Measurements from ENCODE around the gene SPACA7.

The SPACA7 gene, protein sequence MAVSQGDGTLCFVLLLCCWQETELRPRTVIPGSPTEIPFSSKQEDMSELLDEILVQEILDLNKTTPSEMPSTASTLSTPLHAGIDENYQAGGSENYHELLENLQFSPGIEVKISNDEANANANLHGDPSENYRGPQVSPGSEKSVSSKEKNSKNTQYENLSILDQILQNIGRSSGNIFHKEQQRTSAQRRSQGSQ

DNA sequence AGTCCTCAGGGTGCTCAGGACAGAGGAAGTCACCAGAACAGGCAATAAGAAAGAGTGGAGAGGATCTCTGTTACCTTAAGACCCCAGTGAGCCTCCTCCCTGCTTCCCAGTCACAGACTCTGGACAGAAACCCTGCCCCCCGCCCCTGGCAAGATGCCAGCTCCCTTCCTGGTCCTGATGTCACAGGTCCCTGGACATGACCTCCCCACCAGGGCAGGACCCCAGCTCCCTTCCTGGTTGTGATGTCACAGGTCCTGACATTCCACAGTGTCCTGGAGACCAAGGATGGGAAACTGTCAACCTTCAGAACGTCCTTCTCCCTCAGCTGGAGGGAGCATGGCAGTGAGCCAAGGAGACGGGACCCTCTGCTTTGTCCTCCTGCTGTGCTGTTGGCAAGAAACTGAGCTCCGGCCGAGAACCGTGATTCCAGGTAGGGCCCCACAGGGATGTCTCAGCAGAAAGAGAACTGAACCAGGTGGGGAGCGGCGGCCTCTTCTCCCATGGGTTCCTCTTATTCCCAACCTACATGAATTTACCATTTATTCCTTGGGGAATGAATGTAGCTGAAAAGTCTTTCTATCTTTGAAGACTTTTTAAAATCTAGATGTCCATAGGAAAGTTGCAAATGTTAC lies at the start of gene SPACA7:
Gene SPACA7, plus strand, starts transcription at position 306 of the 632 bp plus-strand sequence. Its CDS starts 31 bp downstream, at position 337.
- Mint-ChIP-seq H3K36me3 (peaks cover 2% of the 10 kb centered on the region), H3K4me1 (no peaks in the 10 kb centered on the region), H3K27ac (no peak within 1 kb of the TSS), H3K4me3 (no peak within 1 kb of the TSS), H3K9me3 (peaks cover 3% of the 10 kb centered on the region), H3K27me3 (peaks cover 9% of the 10 kb centered on the region)
- no peak for DNase-seq (ENCODE audit: low spot score in 2 of 2)
- no peak for ATAC-seq (ENCODE audit: low read depth)

DNA sequence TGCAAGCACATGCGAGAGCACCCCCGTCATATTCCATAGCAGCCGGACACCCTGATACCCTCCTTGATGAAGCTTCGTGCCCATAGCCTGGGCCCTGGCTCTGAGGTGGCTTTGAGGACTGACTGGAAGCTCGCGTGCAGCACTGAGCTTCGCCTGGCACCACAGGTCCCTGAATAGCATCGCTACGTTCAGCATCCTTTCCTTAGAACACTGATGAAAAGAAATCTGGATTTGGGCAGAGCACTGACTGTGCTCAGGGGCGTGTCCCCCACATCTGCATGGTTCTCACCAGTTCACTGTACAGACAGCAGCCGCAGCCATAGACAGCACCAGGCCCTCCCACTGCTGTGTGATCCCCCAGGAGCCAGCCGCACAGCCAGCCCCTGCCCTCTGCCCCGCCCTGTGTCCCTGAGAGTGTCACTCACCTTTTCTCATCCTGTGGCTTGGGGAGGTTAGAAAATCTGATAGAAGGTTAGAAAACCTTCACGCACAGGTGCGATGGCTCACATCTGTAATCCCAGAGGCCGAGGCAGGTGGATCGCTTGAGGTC lies 49.3 kb upstream of the SPACA7 start:
- no peak overlapping the region for H3K4me3 Mint-ChIP-seq
- H3K9me3 Mint-ChIP-seq, result peaks cover 5% of the 10 kb centered on the region
- no peak overlapping the region for H3K27ac Mint-ChIP-seq
- DNase-seq (ENCODE audit: low spot score in 2 of 2) (no peak), ATAC-seq (ENCODE audit: low read depth) (no peak)
- H3K4me1 Mint-ChIP-seq, result no peaks in the 10 kb centered on the region
- H3K36me3 Mint-ChIP-seq, result peaks cover 1% of the 10 kb centered on the region
- H3K27me3 Mint-ChIP-seq, result peaks cover 8% of the 10 kb centered on the region

DNA sequence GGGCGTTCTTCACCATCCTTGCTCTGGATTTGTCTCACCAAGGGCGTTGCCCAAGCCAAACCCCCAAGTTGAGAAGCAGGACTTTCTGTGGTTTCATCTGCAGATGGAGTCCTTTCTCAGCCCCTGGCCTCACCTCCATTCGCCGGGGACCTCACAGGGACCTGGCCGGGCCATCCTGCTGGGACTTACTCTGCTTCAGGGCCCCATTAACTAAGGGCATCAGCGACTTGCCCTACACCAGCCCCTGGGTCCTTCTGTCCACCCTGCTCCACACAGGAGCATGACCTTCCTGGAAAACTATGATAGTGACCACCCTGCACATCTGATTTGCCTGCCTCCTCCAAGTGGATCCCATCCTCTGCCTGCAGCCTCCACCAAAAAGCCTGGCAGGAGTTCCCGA lies 47.2 kb upstream of the SPACA7 start:
- H3K27ac Mint-ChIP-seq, result no peak overlapping the region
- ATAC-seq (ENCODE audit: low read depth) (no peak), DNase-seq (ENCODE audit: low spot score in 2 of 2) (no peak)
- H3K4me3 Mint-ChIP-seq, result no peak overlapping the region
- peaks cover 1% of the 10 kb centered on the region for H3K36me3 Mint-ChIP-seq
- peaks cover 5% of the 10 kb centered on the region for H3K9me3 Mint-ChIP-seq
- H3K27me3 Mint-ChIP-seq, result peaks cover 13% of the 10 kb centered on the region
- H3K4me1 Mint-ChIP-seq, result no peaks in the 10 kb centered on the region

DNA sequence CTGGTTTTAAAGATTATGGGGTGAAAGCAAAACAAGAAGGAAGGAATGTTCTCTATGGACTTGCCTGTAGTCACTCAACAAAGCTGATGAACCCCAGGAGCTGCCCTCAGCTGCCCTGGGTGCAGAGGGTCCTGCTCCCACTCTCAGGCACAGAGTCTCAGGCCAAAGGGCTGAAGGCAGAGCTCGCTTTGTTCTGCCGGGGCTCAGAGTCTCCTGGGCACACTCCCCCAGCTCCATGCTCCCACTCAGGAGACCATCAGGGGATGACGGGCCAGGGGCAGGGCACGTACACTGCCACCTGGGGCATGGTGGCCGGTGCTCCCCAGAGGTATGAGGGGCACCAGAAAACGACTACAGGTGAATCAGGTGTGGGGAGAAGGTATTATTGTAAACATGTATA lies 46.8 kb upstream of the SPACA7 start:
- ATAC-seq (ENCODE audit: low read depth), result no peak
- Mint-ChIP-seq H3K27me3 (peaks cover 13% of the 10 kb centered on the region), H3K4me3 (no peak overlapping the region), H3K9me3 (peaks cover 5% of the 10 kb centered on the region), H3K27ac (no peak overlapping the region), H3K36me3 (peaks cover 1% of the 10 kb centered on the region), H3K4me1 (no peaks in the 10 kb centered on the region)
- DNase-seq (ENCODE audit: low spot score in 2 of 2), result no peak

DNA sequence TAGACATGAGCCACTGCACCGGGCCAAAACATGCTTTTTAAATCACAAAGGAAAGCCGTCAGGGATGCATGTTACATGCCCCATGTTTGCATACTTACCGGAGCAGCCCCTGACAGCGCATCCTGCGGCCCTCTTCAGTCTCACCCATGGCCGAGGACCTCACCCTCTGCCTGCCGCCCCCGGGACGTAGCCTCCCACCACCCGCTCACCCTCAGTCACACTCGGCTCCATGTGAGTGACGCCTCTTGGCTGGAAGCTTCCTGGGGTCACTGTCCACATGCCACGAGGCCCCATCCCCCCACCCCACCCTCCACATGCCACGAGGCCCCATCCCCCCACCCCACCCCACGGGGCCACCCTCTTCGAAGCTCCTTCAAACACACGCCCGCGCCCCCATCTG lies 46.1 kb upstream of the SPACA7 start:
- Mint-ChIP-seq H3K27me3 (peaks cover 13% of the 10 kb centered on the region), H3K4me3 (no peak overlapping the region), H3K27ac (no peak overlapping the region), H3K9me3 (peaks cover 5% of the 10 kb centered on the region), H3K36me3 (peaks cover 1% of the 10 kb centered on the region), H3K4me1 (no peaks in the 10 kb centered on the region)
- ATAC-seq (ENCODE audit: low read depth), result no peak
- no peak for DNase-seq (ENCODE audit: low spot score in 2 of 2)

DNA sequence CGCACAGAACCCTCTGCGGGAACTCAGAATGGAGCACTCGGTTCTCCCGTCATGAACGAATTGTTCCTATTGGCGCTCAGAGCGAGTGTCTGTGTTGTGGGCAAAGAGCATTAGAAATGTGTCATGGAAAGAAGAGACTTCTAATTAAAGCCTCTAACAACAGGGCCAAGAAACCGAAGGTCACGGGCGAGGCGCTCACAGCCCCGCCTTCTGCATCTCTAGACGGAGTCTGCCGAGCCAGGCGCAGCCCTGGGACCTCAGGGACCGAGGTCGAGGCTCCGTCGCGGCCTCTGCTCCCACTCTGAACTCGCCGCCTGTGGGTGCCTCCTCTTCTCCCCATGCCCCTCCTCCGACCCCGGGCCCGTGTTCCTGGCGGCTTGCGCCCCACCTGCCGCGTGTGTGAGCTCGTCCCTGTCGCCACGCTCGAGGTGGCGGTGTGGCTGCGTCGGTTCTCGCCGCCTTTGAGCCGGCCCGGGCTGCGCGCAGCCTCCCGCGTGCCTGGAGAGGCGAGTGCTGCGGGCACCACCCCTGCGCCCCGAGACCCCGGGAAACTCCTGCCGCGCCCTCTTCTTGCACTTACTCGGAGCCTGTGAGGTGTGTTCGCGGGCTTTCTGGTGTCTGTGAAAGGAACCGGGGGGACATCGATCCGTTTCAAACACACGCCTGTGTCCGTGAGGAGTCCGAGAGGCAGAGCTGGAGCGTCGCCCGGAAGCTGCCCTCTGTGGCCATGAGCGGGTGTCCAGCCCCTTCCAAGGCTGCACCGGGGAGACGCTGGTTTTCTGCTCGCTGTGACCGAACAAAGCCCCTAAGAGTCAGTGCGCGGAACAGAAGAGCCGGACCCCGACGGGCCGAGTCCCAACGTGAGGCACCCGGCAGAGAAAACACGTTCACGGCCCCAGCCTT lies 45.4 kb upstream of the SPACA7 start:
- ATAC-seq (ENCODE audit: low read depth) (no peak), DNase-seq (ENCODE audit: low spot score in 2 of 2) (no peak)
- peaks cover 13% of the 10 kb centered on the region for H3K27me3 Mint-ChIP-seq
- H3K4me3 Mint-ChIP-seq, result no peak overlapping the region
- H3K9me3 Mint-ChIP-seq, result peaks cover 4% of the 10 kb centered on the region
- peaks cover 1% of the 10 kb centered on the region for H3K36me3 Mint-ChIP-seq
- no peaks in the 10 kb centered on the region for H3K4me1 Mint-ChIP-seq
- H3K27ac Mint-ChIP-seq, result no peak overlapping the region

DNA sequence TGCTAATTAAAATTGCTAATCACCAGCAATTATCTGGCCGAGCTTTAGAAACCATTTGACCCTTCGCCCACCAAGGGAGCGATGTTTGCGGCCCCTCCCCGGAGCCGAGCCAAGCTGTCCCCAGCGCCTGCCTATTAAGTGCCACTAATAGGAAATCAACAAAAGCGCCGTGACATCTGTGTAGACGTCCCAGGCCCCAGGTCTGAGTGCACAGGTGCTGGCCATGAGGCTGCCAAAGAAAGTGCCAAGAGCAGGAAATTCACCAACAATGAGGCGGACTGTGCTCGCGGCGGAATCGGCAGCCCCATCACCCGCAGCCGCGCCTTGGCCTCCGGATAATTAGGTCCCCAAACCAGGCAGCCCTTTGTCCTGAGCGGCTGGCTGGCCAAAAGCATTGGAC lies 44.5 kb upstream of the SPACA7 start:
- ATAC-seq (ENCODE audit: low read depth), result no peak
- DNase-seq (ENCODE audit: low spot score in 2 of 2), result no peak
- peaks cover 15% of the 10 kb centered on the region for H3K27me3 Mint-ChIP-seq
- no peaks in the 10 kb centered on the region for H3K4me1 Mint-ChIP-seq
- no peak overlapping the region for H3K4me3 Mint-ChIP-seq
- peaks cover 7% of the 10 kb centered on the region for H3K9me3 Mint-ChIP-seq
- no peak overlapping the region for H3K27ac Mint-ChIP-seq
- H3K36me3 Mint-ChIP-seq, result peaks cover 4% of the 10 kb centered on the region

DNA sequence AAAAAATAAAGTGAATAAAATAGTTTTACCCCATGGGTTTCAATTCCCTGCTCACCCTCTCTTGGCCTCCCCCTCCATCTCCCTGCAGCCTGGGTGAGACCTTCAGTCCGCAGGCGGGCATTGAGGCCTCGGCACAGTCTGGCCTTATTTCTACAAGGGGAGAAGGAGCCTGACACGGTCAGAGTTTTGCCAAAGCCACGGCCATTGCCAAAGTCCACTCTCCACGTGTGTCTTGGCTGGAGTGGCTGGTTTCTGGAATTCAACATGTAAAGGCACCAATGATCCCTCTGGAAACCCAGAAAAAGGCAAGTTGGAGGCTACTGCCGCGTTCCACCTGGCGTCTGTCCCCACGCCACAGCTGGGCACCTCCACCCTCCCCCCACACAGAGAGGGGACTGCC lies 43.4 kb upstream of the SPACA7 start:
- no peak for ATAC-seq (ENCODE audit: low read depth)
- peaks cover 13% of the 10 kb centered on the region for H3K27me3 Mint-ChIP-seq
- peaks cover 6% of the 10 kb centered on the region for H3K36me3 Mint-ChIP-seq

DNA sequence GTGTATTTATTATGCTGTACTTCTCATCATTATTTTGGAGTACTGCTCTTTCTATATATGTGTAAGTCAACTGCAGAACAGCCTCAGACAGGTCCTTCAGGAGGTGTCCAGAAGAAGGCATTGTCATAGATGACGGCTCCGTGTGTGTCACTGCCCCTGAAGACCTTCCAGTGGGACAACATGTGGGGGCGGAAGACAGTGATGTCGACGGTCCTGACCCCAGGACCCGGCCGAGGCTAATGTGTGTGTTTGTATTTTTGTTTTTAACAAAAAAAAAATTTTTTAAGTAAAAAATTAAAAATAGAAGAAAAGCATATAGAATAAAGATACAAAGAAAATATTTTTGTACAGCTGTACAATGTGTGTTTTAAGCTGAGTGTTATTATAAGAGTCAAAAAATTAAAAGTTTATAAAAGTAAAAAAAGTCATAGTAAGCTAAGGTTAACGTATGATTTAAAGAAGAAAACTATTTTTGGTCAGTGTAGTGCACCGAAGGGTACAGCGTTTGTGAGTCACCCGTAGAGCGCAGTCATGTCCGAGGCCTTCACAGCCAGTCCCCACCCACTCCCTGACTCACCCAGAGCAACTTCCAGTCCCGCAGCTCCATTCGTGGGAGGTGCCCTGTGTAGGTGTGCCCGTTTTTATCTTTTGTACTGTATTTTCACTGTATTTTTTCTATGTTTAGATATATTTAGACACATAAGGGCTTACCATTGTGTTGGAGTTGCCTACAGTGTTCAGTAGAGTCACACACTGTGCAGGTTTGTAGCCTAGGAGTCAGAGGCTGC lies 42.2 kb upstream of the SPACA7 start:
- H3K27me3 Mint-ChIP-seq, result peaks cover 10% of the 10 kb centered on the region
- ATAC-seq (ENCODE audit: low read depth) (no peak), DNase-seq (ENCODE audit: low spot score in 2 of 2) (no peak)
- H3K36me3 Mint-ChIP-seq, result peaks cover 6% of the 10 kb centered on the region
- H3K4me1 Mint-ChIP-seq, result no peaks in the 10 kb centered on the region
- no peak overlapping the region for H3K4me3 Mint-ChIP-seq
- no peak overlapping the region for H3K27ac Mint-ChIP-seq
- peaks cover 11% of the 10 kb centered on the region for H3K9me3 Mint-ChIP-seq

More for the DNA sequence above, 43.4 kb upstream of the SPACA7 start:
- no peak for DNase-seq (ENCODE audit: low spot score in 2 of 2)
- Mint-ChIP-seq H3K27ac (no peak overlapping the region), H3K9me3 (peaks cover 11% of the 10 kb centered on the region), H3K4me1 (no peaks in the 10 kb centered on the region), H3K4me3 (no peak overlapping the region)

DNA sequence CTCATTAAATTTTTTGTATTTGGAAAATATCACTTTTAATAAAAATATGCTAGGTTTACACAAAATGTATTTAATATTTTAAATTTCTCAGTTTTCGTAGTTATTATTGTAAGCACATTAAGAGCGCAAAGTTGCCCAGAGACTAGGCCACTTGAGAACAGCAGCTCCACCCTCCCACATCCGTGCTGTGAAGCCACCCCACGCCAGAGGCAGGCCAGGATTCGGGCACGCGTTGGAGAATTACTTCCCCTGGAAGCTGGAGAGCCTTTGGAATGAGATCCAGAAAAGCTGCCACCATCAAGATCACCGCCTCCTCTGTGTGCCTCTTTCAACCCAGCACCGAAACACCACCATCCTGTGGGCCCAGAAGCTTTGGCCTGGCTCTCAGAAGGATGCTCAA lies 41.0 kb upstream of the SPACA7 start:
- peaks cover 10% of the 10 kb centered on the region for H3K27me3 Mint-ChIP-seq
- ATAC-seq (ENCODE audit: low read depth) (no peak), DNase-seq (ENCODE audit: low spot score in 2 of 2) (no peak)
- H3K36me3 Mint-ChIP-seq, result peaks cover 6% of the 10 kb centered on the region
- peaks cover 11% of the 10 kb centered on the region for H3K9me3 Mint-ChIP-seq
- no peaks in the 10 kb centered on the region for H3K4me1 Mint-ChIP-seq
- H3K4me3 Mint-ChIP-seq, result no peak overlapping the region
- no peak overlapping the region for H3K27ac Mint-ChIP-seq

DNA sequence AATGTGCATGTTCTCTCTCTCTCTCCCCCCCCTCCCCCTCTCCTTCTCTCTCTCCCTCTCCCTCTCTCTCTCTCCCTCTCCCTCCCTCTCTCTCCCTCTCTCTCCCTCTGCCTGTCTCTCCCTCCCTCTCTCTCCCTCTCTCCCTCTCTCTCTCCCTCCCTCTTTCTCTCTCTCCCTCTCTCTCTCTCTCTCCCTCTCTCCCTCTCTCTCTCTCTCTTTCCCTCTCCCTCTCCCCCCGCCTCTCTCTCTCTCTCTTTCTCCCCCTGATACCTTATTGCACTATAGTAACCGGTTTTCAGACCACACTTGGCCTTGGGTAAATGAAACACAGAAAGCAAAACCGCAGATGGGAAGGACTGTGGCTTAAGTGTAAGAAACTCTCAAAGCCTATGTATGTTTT lies 34.7 kb upstream of the SPACA7 start:
- DNase-seq (ENCODE audit: low spot score in 2 of 2) (no peak), ATAC-seq (ENCODE audit: low read depth) (no peak)
- Mint-ChIP-seq H3K36me3 (peaks cover 3% of the 10 kb centered on the region), H3K9me3 (peaks cover 7% of the 10 kb centered on the region), H3K27ac (no peak overlapping the region), H3K4me3 (no peak overlapping the region), H3K27me3 (peaks cover 2% of the 10 kb centered on the region), H3K4me1 (no peaks in the 10 kb centered on the region)

DNA sequence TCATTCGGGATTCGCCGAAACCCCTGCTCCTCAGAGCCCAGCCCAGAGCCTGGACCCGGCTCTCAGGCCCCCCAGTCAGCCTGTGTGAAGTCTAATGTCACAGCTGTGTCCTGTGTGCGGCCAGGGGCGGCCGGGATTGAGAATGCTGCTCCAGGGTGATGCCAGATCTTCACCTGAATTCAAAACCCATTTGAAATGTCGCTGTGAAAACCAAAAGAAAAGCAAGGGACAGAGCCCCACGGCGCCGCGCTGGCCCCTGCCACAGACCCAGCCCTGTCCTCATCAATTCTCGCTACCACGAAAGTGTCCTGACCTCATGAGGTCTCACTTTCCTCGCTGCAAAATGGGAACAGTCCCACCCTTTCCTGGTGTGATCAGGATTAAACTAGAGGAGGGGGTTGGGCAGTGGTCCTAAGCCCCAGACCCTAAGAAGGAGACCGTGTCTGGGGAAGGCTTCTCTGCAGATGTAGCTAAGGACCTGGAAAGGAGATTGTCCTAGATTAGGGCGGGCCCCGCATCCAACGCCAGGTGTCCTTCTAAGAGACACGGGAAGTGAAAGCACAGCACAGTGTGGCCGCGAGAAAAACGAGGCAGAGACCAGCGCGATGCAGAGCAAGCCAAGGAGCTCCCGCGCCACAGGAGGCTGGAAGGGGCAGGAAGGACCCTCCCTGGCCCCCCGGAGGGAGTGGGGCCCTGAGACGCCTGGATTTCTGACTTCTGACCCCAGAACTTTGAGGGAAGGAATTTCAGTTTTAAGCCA lies 34.0 kb upstream of the SPACA7 start:
- H3K36me3 Mint-ChIP-seq, result peaks cover 2% of the 10 kb centered on the region
- H3K27me3 Mint-ChIP-seq, result peaks cover 3% of the 10 kb centered on the region

DNA sequence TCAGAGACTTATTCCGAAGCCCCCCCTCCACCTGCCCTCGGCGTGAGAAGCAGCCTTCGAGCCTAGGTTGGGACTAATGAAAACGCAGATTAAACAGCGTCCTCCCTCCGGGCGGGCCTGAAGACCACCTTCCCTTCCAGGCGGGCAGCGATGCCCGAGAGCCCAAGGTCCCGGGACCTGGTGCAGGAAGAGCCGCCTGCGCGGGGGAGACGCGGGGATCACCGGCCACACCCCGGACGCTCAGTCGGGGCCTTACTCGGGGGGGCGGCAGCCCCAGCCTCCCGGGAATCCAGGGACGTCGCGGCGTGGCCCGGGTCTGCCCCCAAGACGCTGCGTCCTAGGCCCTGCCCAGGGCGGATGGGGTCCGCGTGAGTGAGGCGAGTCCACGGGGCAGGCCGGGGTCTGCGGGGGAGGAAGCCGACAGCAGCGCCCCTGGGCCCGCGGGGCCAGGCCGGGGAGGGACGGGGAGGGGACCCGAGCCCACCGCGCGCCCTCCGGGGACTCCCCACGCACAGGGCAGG lies 33.3 kb upstream of the SPACA7 start:
- ATAC-seq (ENCODE audit: low read depth) (no peak), DNase-seq (ENCODE audit: low spot score in 2 of 2) (no peak)
- Mint-ChIP-seq H3K4me1 (no peaks in the 10 kb centered on the region), H3K27ac (no peak overlapping the region), H3K9me3 (no peaks in the 10 kb centered on the region), H3K36me3 (no peaks in the 10 kb centered on the region), H3K4me3 (no peak overlapping the region), H3K27me3 (peaks cover 5% of the 10 kb centered on the region)

More for the DNA sequence above, 34.0 kb upstream of the SPACA7 start:
- no peak overlapping the region for H3K27ac Mint-ChIP-seq
- ATAC-seq (ENCODE audit: low read depth) (no peak), DNase-seq (ENCODE audit: low spot score in 2 of 2) (no peak)
- peaks cover 3% of the 10 kb centered on the region for H3K9me3 Mint-ChIP-seq
- H3K4me3 Mint-ChIP-seq, result no peak overlapping the region
- H3K4me1 Mint-ChIP-seq, result no peaks in the 10 kb centered on the region
